A673 (cell line): Measurements from ENCODE around the gene GRP.

ENCODE experiments used
- EZH2 ChIP-seq: fragments of 200-600 bp; sonication (generic); IDR thresholded peaks from 2 replicates; pipeline ENCODE4 v1.6.1; 2017; ENCODE audit warnings: borderline replicate concordance, low read depth, mild to moderate bottlenecking, mixed read lengths, antibody characterized with exemption, low read length; ENCODE audit not compliant: poor library complexity, severe bottlenecking
- TF ChIP-seq, protein P1 (sequence below): fragments of 300-800, 200-600 bp; sonication (generic); conservative IDR thresholded peaks from 2 replicates; pipeline ENCODE4 v1.5.1; 2017; ENCODE audit warnings: low read depth, mild to moderate bottlenecking, antibody characterized with exemption, low read length, moderate library complexity, mixed read lengths

DNA sequence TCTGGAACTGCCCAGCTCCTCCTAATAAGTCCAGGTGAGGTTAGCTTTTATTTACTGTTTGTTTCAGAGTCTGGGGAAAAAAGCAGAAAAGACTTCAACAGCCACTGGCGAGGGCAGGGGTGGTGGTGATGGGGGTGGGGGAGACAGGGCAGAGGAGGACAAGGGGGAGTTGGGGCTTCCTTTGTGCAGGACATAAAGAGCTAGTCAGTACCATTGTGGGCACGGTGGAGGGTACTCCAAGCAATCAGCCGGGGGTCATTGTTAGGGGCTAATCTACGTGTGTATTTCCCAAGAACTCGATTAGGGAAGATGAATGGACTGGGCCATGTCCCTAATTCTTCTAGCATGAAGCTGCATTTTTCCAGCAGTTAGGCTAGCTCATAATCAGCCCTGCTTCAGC lies 56.1 kb downstream of the GRP start:
- TF ChIP-seq, protein P1, sequence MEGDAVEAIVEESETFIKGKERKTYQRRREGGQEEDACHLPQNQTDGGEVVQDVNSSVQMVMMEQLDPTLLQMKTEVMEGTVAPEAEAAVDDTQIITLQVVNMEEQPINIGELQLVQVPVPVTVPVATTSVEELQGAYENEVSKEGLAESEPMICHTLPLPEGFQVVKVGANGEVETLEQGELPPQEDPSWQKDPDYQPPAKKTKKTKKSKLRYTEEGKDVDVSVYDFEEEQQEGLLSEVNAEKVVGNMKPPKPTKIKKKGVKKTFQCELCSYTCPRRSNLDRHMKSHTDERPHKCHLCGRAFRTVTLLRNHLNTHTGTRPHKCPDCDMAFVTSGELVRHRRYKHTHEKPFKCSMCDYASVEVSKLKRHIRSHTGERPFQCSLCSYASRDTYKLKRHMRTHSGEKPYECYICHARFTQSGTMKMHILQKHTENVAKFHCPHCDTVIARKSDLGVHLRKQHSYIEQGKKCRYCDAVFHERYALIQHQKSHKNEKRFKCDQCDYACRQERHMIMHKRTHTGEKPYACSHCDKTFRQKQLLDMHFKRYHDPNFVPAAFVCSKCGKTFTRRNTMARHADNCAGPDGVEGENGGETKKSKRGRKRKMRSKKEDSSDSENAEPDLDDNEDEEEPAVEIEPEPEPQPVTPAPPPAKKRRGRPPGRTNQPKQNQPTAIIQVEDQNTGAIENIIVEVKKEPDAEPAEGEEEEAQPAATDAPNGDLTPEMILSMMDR, result no peak
- no peak for TF ChIP-seq EZH2
